Gastroesophageal sphincter (tissue), 3 donors: Measurements from ENCODE around the gene RRP9.

ENCODE experiments used
- CTCF ChIP-seq, 4 experiments: fragments of 200-600 bp in 2 of 4; fragments of 450-650 bp in 2 of 4; sonication (generic) in 1 of 4; IDR thresholded peaks; one replicate each; pipeline ENCODE4 v1.5.1; 2017 to 2019; ENCODE audit warnings: antibody characterized with exemption in 4 of 4, mild to moderate bottlenecking in 2 of 4, moderate library complexity in 2 of 4
- POLR2A ChIP-seq, 2 donors: fragments of 450-650 bp; IDR thresholded peaks; one replicate each; pipeline ENCODE4 v1.6.1; 2017; ENCODE audit warnings: antibody characterized with exemption in 2 of 2, mild to moderate bottlenecking in 2 of 2, moderate library complexity in 1 of 2
- POLR2AphosphoS5 ChIP-seq: sonication (generic); formaldehyde crosslinking; IDR thresholded peaks from one replicate; pipeline ENCODE4 v1.6.1; 2017; ENCODE audit warnings: antibody characterized with exemption

- TF ChIP-seq CTCF (IDR thresholded peaks at IDR 0.05) = no peak
- TF ChIP-seq POLR2A (IDR thresholded peaks at IDR 0.05) = no peak
- TF ChIP-seq POLR2AphosphoS5 = no peak
These were observed 18.7 kb upstream of the RRP9 start for GRCh38 chr3:51960386-51960785.
